ENCODE measurements around the gene FXYD3.
A peak's percentile ranks its signal among the peaks of the same experiment; 100 is the strongest.

FXYD3 gene

GRCh38 chr19:35117116-35117515, 1.5 kb downstream of the FXYD3 start:
- peak; percentile 97 for DNase-seq
- no peak for TF ChIP-seq CTCF (IDR thresholded peaks at IDR 0.05; ENCODE audit: low read depth, low read length)
- H3K27ac ChIP-seq = peak overlapping the region; percentile 98
- H3K9me3 ChIP-seq (ENCODE audit: severe bottlenecking) = no peaks in the 10 kb centered on the region
- peak overlapping the region; percentile 32 for H3K4me3 ChIP-seq (ENCODE audit: low read depth, low read length)
- no peaks in the 10 kb centered on the region for H3K27me3 ChIP-seq (ENCODE audit: insufficient read depth, low read depth, severe bottlenecking)
- no peaks in the 10 kb centered on the region for H3K36me3 ChIP-seq

DNA sequence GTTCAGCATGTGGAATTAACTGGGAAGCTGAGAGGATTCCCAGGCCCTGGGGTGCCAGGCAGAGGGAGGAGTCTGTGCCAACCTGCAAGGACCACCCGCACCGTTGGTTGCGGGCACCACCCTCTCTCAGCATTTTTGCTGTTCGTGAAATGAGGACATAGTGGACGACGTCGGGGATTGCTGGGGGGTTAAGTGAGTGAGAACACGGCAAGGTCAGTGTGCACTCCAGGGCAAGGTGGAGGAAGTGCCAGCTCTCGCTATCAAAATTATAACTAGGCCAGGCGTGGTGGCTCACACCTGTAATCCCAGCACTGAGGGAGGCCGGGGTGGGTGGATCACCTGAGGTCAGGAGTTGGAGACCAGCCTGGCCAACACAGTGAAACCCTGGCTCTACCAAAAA, 2.2 kb downstream of the FXYD3 start:
- H3K4me3 ChIP-seq (ENCODE audit: low read depth, low read length) = no peak overlapping the region

DNA sequence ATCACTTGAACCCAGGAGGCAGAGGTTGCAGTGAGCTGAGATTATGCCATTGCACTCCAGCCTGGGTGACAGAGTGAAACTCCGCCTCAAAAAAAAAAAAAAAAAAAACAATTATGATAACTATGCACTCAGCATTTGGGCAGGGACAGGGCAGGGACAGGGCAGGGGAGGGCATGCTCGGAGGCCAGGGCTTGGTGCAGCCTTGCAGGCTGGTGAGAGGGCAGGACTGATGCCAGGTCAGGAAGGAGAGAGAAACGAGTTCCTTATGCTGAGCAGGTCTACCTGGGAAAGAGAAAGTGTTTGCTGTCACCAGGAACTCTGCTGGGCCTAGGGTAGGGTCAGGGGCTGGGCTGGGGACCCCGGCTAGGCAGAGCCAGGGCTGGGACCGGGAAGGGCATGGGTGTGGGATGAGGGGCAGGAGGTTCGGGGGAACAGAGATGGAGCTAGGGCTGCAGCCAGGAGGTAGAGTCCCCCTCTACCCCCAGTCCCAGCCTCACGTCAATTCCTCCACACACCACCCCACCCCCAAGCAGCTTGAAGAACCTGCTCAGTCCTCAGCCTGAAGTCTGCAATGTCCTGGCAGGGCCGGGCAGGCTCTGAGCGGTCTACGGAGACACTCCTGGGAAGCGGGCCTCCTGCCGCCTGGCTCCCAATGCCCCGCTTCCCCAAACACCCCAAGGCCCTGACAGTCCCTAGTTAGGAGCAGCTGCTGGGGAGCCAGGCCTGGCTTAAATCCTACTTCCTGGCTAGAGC, 2.8 kb downstream of the FXYD3 start:
- H3K36me3 ChIP-seq = peaks cover under 1% of the 10 kb centered on the region; the same call in 1 of the 2 replicates
- no peaks in the 10 kb centered on the region for H3K27me3 ChIP-seq (ENCODE audit: insufficient read depth, low read depth, severe bottlenecking)
- H3K27ac ChIP-seq = peak overlapping the region; percentile 98
- DNase-seq = no peak
- no peaks in the 10 kb centered on the region for H3K9me3 ChIP-seq (ENCODE audit: severe bottlenecking)
- no peak for TF ChIP-seq CTCF (IDR thresholded peaks at IDR 0.05; ENCODE audit: low read depth, low read length)
- no peak overlapping the region for H3K4me3 ChIP-seq (ENCODE audit: low read depth, low read length)

More for the DNA sequence above, 2.2 kb downstream of the FXYD3 start:
- H3K27ac ChIP-seq = peak overlapping the region; percentile 98
- no peaks in the 10 kb centered on the region for H3K36me3 ChIP-seq
- TF ChIP-seq CTCF (IDR thresholded peaks at IDR 0.05; ENCODE audit: low read depth, low read length) = no peak
- H3K9me3 ChIP-seq (ENCODE audit: severe bottlenecking) = no peaks in the 10 kb centered on the region
- no peak for DNase-seq
- H3K27me3 ChIP-seq (ENCODE audit: insufficient read depth, low read depth, severe bottlenecking) = no peaks in the 10 kb centered on the region

- no peak for DNase-seq
- Histone ChIP-seq H3K36me3 (peaks cover 7% of the 10 kb centered on the region), H3K27ac (peak overlapping the region; percentile 98), H3K9me3 (ENCODE audit: severe bottlenecking) (no peaks in the 10 kb centered on the region), H3K27me3 (ENCODE audit: insufficient read depth, low read depth, severe bottlenecking) (no peaks in the 10 kb centered on the region), H3K4me3 (ENCODE audit: low read depth, low read length) (no peak overlapping the region)
- TF ChIP-seq CTCF (IDR thresholded peaks at IDR 0.05; ENCODE audit: low read depth, low read length) = no peak
These were observed 3.5 kb downstream of the FXYD3 start for GRCh38 chr19:35119091-35119490.

DNA sequence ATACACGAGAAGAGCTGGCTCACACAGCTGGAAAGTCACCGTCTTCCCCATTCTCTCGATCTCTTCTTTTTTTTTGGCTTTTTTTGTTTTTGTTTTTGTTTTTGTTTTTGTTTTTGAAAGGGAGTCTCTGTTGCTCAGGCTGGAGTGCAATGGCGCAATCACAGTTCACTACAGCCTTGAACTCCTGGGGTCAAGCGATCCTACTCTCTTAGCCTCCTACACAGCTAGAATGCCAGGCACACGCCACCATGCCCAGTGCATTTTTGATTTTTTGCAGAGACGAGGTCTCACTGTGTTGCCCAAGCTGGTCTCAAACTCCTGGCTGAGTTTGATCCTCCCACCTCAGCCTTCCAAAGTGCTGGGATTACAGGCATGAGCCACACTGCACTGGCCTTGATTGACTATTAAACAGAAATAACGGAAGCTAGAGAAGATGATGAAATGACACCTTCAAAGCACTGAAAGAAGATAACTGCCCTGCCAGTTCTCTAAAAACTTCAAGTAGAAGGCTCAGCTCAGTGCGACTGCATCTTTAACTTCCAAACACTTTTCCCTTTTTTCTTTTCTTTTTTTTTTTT, 4.0 kb downstream of the FXYD3 start:
- no peaks in the 10 kb centered on the region for H3K9me3 ChIP-seq (ENCODE audit: severe bottlenecking)
- H3K27ac ChIP-seq = peak overlapping the region; percentile 98
- H3K27me3 ChIP-seq (ENCODE audit: insufficient read depth, low read depth, severe bottlenecking) = no peaks in the 10 kb centered on the region
- H3K4me3 ChIP-seq (ENCODE audit: low read depth, low read length) = no peak overlapping the region
- peaks cover 9% of the 10 kb centered on the region for H3K36me3 ChIP-seq
- no peak for TF ChIP-seq CTCF (IDR thresholded peaks at IDR 0.05; ENCODE audit: low read depth, low read length)
- no peak for DNase-seq
